K562 (cell line): Measurements from ENCODE around the gene CD8A. TPM values are rescaled to one million over a fixed set of nuclear protein-coding genes. Genes with fewer than 3 reads are reported as not detected.

Experiments
- ATAC-seq: fragments of 200-7000 bp; cut with Tn5 transposase; 3 replicates; pipeline ENCODE4 v1.9.1; 2020; ENCODE audit warnings: moderate library complexity
- BruUV-seq: library from RNA; stranded (reverse); fragments of 400-500 nt; replicated peaks from 2 replicates; lab custom pipeline; 2021; lab: Mats Ljungman, UMichigan
- CTCF ChIA-PET: fragments of 300-600 bp; formaldehyde crosslinking; extraction: SDS; loops from one replicate; lab custom pipeline; 2021; ENCODE audit warnings: low intra/inter-chr PET ratio; lab: Yijun Ruan, JAX
- POLR2A ChIA-PET: fragments of 300-600, 350-650 bp; sonication (Branson Sonifier 250); formaldehyde crosslinking; extraction: SDS; loops from one replicate; lab custom pipeline; 2021; ENCODE audit warnings: antibody characterized with exemption, inconsistent platforms; lab: Yijun Ruan, JAX
- DNase-seq, 4 experiments: peaks; one replicate each; pipeline versions ENCODE4 v3.0.0 to v3.0.0-alpha.2; 2011 to 2018; ENCODE audit warnings: low spot score in 3 of 4, mixed read lengths in 3 of 4; ENCODE audit errors: extremely low read depth in 1 of 4
- FAIRE-seq: peaks from 2 replicates; lab custom pipeline; 2011; peaks lifted over from hg19 to GRCh38; lab: Jason Lieb, UNC
- H2AFZ ChIP-seq: 2 replicates; pipeline ENCODE4 v1.6.0; 2011; ENCODE audit warnings: low read depth, low read length, control low read depth, inconsistent platforms
- H3K27ac ChIP-seq: fragments of 200-600 bp; 3 replicates; pipeline ENCODE4 v1.8.0; 2011; ENCODE audit warnings: low read depth, mild to moderate bottlenecking, control low read depth, inconsistent platforms, low read length, moderate library complexity, mixed read lengths; ENCODE audit errors: extremely low read depth
- H3K27me3 ChIP-seq, 2 experiments: fragments of 300-600 bp in 1 of 2; 2 replicates in 1 of 2; 3 replicates in 1 of 2; pipeline versions ENCODE4 v1.6.0 to v1.8.0; 2011; ENCODE audit warnings: inconsistent platforms in 2 of 2, low read length in 2 of 2, mild to moderate bottlenecking in 1 of 2, mixed read lengths in 1 of 2, moderate library complexity in 1 of 2; ENCODE audit not compliant: control insufficient read depth in 2 of 2, insufficient read depth in 2 of 2
- H3K36me3 ChIP-seq: fragments of 300-600 bp; 3 replicates; pipeline ENCODE4 v1.8.0; 2011; ENCODE audit warnings: mild to moderate bottlenecking, low read length, inconsistent platforms; ENCODE audit not compliant: control insufficient read depth, insufficient read depth
- H3K4me1 ChIP-seq, 2 experiments: fragments of 200-600 bp in 1 of 2; replicated peaks in 1 of 2; 2 replicates in 1 of 2; 3 replicates in 1 of 2; pipeline versions ENCODE4 v1.5.1 to v1.8.0; 2011; ENCODE audit warnings: inconsistent platforms in 2 of 2, low read length in 2 of 2, mild to moderate bottlenecking in 1 of 2, mixed read lengths in 1 of 2, moderate library complexity in 1 of 2; ENCODE audit not compliant: control insufficient read depth in 2 of 2, insufficient read depth in 2 of 2
- H3K4me2 ChIP-seq: 2 replicates; pipeline ENCODE4 v1.6.1; 2011; ENCODE audit warnings: low read length, control low read depth, inconsistent platforms, mixed read lengths; ENCODE audit not compliant: insufficient read depth
- H3K4me3 ChIP-seq: fragments of 200-600 bp; sonication (generic), shearing (Covaris generic); 2 replicates; pipeline ENCODE4 v1.5.1; 2016; ENCODE audit warnings: control low read depth, inconsistent platforms
- H3K79me2 ChIP-seq: fragments of 200-600 bp; 3 replicates; pipeline ENCODE4 v1.8.0; 2011; ENCODE audit warnings: low read length, inconsistent platforms; ENCODE audit not compliant: control insufficient read depth, insufficient read depth
- H3K9ac ChIP-seq, 2 experiments: 2 replicates each; pipeline versions ENCODE4 v1.6.0 to v1.6.1; 2011; ENCODE audit warnings: low read depth in 2 of 2, low read length in 2 of 2, control low read depth in 1 of 2, inconsistent platforms in 1 of 2, mild to moderate bottlenecking in 1 of 2, mixed read lengths in 1 of 2; ENCODE audit not compliant: insufficient read depth in 1 of 2
- H3K9me1 ChIP-seq: one replicate; pipeline ENCODE4 v1.6.0; 2011; ENCODE audit warnings: inconsistent platforms, mild to moderate bottlenecking, low read length, moderate library complexity; ENCODE audit not compliant: control insufficient read depth, insufficient read depth
- H3K9me3 ChIP-seq: replicated peaks from 2 replicates; pipeline ENCODE4 v1.5.1; 2011; ENCODE audit warnings: low read depth, low read length, inconsistent platforms; ENCODE audit not compliant: control insufficient read depth, insufficient read depth
- H4K20me1 ChIP-seq: replicated peaks from 2 replicates; pipeline ENCODE4 v1.6.1; 2011; ENCODE audit warnings: low read length, inconsistent platforms, mixed read lengths; ENCODE audit not compliant: control insufficient read depth, insufficient read depth
- FOXA3 ChIP-seq, 2 experiments: fragments of 450-650 bp in 1 of 2; sonication (generic) in 1 of 2; formaldehyde crosslinking; IDR thresholded peaks in 1 of 2; conservative IDR thresholded peaks in 1 of 2; 2 replicates each; pipeline versions ENCODE4 v1.4.0 to v1.8.0; 2020 to 2022; ENCODE audit warnings: mild to moderate bottlenecking in 2 of 2, missing genetic modification reagents in 1 of 2
- HNRNPK ChIP-seq: fragments of 200-400 bp; formaldehyde crosslinking; IDR thresholded peaks from one replicate; pipeline ENCODE4 v1.6.1; 2018; ENCODE audit warnings: mild to moderate bottlenecking, low read depth, low read length; ENCODE audit not compliant: poor library complexity, severe bottlenecking
- PCBP1 ChIP-seq: fragments of 200-400 bp; formaldehyde crosslinking; IDR thresholded peaks from 2 replicates; pipeline ENCODE4 v1.6.1; 2018; ENCODE audit warnings: mild to moderate bottlenecking, low read depth, low read length; ENCODE audit not compliant: poor library complexity, severe bottlenecking
- WGBS: fragments of 100-300 bp; shearing (Covaris generic); methylation state at CpG from one replicate; pipeline ENCODE4 v1.1.6; 2016; ENCODE audit warnings: low coverage, mixed read lengths; ENCODE audit not compliant: insufficient coverage; ENCODE audit errors: missing lambda C conversion rate; 5-methylcytosine and 5-hydroxymethylcytosine counted together
- in situ Hi-C: fragments of 300-500 bp; cut with MboI; formaldehyde crosslinking; loops from 4 replicates; pipeline ENCODE4 v1.15.0; 2018; ENCODE audit warnings: inconsistent platforms, mixed read lengths
- intact Hi-C: fragments of 100-400 bp; cut with micrococcal nuclease; formaldehyde crosslinking; loops from 2 replicates; pipeline ENCODE4 v1.14.2; 2022
- polyA plus RNA-seq, 8 experiments: library from polyadenylated mRNA; depleted of rRNA in 4 of 8; stranded (reverse) in 5 of 8; unstranded in 3 of 8; fragments of >200 nt; fragmentation: Nextera tagmentation in 2 of 8; fragmentation: Illumina TruSeq in 1 of 8; extraction: Ambion mirVana in 2 of 8; extraction: Trizol in 1 of 8; gene quantifications; 2 replicates each; pipeline versions ENCODE4 v1.2.1 to v1.2.3, GENCODE V29; 2011 to 2014; ENCODE audit warnings: inconsistent platforms in 1 of 8, missing spikeins in 1 of 8
- total RNA-seq, 7 experiments: library from RNA; depleted of rRNA in 6 of 7; stranded (reverse); fragments of >200 nt in 6 of 7; fragmentation: Illumina TruSeq in 2 of 7; extraction: Trizol in 2 of 7; gene quantifications; 2 replicates each; pipeline versions ENCODE4 v1.2.1 to v1.2.3, GENCODE V29; 2011 to 2021; ENCODE audit warnings: low replicate concordance in 1 of 7
- TF ChIP-seq, protein P1 (sequence below): fragments of 450-650 bp; IDR thresholded peaks from 2 replicates; pipeline ENCODE4 v1.6.1; 2018; ENCODE audit not compliant: partially characterized antibody

Gene CD8A
- total and polyA plus RNA-seq, 9 of the 15 experiments (the other 6 are each of a cell fraction or from before 2014, with no cell fraction given): 0.07 TPM; not detected in 8

DNA sequence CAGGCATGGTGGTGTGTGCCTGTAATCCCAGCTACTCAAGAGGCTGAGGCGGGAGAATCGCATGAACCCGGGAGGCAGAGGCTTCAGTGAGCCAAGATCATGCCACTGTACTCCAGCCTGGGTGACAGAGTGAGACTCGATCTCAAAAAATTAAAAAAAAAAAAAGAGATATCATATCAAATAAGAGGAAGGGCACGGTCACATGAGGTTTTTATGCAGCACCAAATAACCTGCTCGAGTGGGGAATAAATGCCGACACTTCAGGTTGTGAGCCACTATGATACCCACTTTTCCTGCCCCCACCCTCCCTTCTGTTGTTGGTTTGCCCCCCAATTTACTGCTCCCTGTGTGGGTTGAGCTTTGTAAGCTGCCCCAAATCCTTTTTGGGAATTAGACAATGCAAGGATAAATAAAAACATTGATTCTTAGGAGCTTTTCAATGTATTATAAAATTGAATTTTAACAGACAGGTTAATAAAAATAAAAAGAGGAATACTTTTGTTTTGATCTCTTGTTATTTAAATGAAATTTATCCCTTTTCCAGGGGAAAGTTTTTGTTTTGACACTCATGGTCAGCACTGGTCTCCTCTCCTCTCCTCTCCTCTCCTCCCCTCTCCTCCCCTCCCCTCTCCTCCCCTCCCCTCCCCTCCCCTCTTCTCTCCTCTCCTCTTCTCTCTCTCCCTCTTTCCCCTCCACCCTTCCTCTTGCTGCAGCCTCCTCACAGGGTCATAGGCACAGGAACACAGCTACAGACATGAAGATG lies 41.8 kb upstream of the CD8A start:
- ATAC-seq (no peak), DNase-seq (no peak), FAIRE-seq (no peak)
- no peaks in the 10 kb centered on the region for H4K20me1 ChIP-seq
- no peak overlapping the region for H3K4me3 ChIP-seq
- no peaks in the 10 kb centered on the region for H3K9me1 ChIP-seq
- no TSS peak for BruUV-seq
- H3K4me1 ChIP-seq: no peaks in the 10 kb centered on the region; a peak in 1 of 5 replicates
- ChIA-PET CTCF (no interaction called here), POLR2A (no interaction called here)
- H3K4me2 ChIP-seq: no peak overlapping the region
- H3K36me3 ChIP-seq: no peaks in the 10 kb centered on the region
- no peak overlapping the region for H2AFZ ChIP-seq
- 6% methylated on average over 7 of the region's 7 CpGs for WGBS
- H3K9ac ChIP-seq: no peak overlapping the region
- TF ChIP-seq PCBP1: peak; percentile 26
- TF ChIP-seq, protein P1, sequence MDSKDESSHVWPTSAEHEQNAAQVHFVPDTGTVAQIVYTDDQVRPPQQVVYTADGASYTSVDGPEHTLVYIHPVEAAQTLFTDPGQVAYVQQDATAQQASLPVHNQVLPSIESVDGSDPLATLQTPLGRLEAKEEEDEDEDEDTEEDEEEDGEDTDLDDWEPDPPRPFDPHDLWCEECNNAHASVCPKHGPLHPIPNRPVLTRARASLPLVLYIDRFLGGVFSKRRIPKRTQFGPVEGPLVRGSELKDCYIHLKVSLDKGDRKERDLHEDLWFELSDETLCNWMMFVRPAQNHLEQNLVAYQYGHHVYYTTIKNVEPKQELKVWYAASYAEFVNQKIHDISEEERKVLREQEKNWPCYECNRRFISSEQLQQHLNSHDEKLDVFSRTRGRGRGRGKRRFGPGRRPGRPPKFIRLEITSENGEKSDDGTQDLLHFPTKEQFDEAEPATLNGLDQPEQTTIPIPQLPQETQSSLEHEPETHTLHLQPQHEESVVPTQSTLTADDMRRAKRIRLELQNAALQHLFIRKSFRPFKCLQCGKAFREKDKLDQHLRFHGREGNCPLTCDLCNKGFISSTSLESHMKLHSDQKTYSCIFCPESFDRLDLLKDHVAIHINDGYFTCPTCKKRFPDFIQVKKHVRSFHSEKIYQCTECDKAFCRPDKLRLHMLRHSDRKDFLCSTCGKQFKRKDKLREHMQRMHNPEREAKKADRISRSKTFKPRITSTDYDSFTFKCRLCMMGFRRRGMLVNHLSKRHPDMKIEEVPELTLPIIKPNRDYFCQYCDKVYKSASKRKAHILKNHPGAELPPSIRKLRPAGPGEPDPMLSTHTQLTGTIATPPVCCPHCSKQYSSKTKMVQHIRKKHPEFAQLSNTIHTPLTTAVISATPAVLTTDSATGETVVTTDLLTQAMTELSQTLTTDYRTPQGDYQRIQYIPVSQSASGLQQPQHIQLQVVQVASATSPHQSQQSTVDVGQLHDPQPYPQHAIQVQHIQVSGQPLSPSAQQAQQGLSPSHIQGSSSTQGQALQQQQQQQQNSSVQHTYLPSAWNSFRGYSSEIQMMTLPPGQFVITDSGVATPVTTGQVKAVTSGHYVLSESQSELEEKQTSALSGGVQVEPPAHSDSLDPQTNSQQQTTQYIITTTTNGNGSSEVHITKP: peak; percentile 65
- TF ChIP-seq FOXA3 (CRISPR knock-in tag; conservative IDR thresholded peaks at IDR 0.05 in 1 of 2, IDR thresholded peaks at IDR 0.05 in 1 of 2): no peak
- TF ChIP-seq HNRNPK: peak; percentile 17
- in situ Hi-C loops (no loop called here), intact Hi-C loops (no loop called here)
- H3K27ac ChIP-seq: no peak overlapping the region
- no peaks in the 10 kb centered on the region for H3K79me2 ChIP-seq
- H3K27me3 ChIP-seq: peaks cover 3 to 8% of the 10 kb centered on the region in 2 experiments; a peak in 3 of 5 replicates
- no peaks in the 10 kb centered on the region for H3K9me3 ChIP-seq
